GM15510 (cell line): ENCODE data around the gene BASP1.

ENCODE experiments used
- POLR2A ChIP-seq: IDR thresholded peaks from 3 replicates; pipeline ENCODE4 v1.6.1; 2011; ENCODE audit warnings: borderline replicate concordance; ENCODE audit not compliant: insufficient read length; ENCODE audit errors: extremely low read depth

BASP1 gene, protein sequence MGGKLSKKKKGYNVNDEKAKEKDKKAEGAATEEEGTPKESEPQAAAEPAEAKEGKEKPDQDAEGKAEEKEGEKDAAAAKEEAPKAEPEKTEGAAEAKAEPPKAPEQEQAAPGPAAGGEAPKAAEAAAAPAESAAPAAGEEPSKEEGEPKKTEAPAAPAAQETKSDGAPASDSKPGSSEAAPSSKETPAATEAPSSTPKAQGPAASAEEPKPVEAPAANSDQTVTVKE

GRCh38 chr5:17217493-17218352, at the start of gene BASP1:
Gene BASP1 (plus strand): TSS chr5:17217631. CDS start chr5:17275217, 57,586 bp downstream.
- peak; percentile 87 for TF ChIP-seq POLR2A

- TF ChIP-seq POLR2A: no peak
Measured at GRCh38 chr5:17169507-17169906, 47.9 kb upstream of the BASP1 start.

DNA sequence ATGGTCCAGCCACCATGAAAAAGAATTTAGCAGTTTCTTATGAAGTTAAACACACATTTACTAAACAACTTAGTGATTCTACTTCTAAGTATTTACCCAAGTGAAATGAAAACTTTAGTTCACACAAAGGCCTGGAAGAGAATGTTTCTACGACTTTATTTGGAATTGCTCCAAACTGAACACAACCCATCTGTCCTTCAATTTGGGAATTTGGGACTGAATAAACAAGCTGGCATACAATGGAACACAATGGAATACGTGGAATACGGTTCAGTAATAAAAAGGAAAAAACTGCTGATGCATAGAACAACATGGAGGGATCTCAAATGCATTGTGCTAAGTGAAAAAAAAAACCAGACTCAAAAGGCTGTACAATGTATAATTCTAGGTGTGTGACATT, 44.6 kb upstream of the BASP1 start:
- no peak for TF ChIP-seq POLR2A

DNA sequence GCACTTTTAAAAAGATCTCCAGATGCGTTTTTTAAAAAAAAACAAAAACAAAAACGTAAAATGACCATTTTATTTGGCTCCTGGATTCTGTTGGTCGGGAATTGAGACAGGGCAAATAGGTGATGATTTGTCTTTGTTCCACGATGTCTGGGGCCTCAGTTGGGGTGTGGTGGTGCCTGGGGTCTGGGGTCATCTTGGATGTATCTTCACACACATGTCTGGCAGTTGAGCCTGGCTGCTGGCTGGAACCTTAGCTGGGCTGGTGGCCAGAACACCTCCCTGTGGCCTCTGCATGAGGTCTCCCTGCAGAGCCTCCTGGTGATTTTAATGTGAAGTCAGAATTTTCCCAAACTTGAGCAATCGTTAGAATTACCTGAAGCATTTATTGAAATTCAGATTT, 42.5 kb upstream of the BASP1 start:
- no peak for TF ChIP-seq POLR2A

GRCh38 chr5:17177501-17178372, 39.7 kb upstream of the BASP1 start:
- no peak for TF ChIP-seq POLR2A

- TF ChIP-seq POLR2A: no peak
Measured at GRCh38 chr5:17178373-17178675, 39.1 kb upstream of the BASP1 start.

GRCh38 chr5:17180330-17180843, 37.0 kb upstream of the BASP1 start:
- no peak for TF ChIP-seq POLR2A

DNA sequence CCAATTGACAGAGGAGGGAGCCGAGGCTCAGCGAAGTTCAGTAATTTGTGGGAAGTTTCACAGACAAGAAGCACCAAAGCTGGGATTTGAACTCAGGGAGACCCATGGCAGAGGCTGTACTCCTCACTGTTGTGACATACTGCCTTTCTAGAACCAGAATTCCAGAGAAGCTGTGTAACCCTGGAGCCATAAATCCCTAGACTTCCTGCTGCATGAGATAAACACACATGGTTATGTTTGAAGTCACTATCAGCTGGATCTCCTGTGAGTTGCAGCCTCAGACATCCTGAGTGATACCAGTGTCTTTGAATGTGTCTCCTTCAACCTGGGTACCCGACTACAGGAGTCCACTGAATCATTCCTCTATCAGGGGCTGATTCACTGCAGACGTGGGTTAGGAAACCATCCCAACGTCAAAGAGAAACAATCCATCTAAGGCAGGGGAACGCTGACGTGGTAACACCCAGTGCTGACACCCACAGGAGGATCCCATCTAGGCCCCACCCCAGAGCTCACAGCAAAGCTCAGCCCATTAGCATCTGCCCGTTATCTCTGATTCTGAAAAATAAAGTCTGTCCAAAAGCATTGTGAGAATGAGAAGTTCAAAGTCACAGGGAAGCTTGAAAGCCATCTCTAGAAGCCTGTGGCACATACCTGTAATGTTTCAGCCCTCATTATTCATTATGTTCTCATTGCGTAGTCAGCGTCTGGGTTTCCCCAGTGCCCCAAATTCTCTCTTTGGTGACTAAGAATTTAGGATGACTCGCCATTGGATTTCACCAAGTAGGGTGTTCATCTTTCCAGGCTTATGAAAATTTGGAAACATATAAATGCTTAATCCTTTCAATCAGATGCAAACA, 36.3 kb upstream of the BASP1 start:
- no peak for TF ChIP-seq POLR2A

- no peak for TF ChIP-seq POLR2A
Measured at GRCh38 chr5:17182494-17182893, 34.9 kb upstream of the BASP1 start.

GRCh38 chr5:17182981-17183380, 34.5 kb upstream of the BASP1 start:
- TF ChIP-seq POLR2A: no peak

- no peak for TF ChIP-seq POLR2A
Measured at GRCh38 chr5:17183831-17184230, 33.6 kb upstream of the BASP1 start.

DNA sequence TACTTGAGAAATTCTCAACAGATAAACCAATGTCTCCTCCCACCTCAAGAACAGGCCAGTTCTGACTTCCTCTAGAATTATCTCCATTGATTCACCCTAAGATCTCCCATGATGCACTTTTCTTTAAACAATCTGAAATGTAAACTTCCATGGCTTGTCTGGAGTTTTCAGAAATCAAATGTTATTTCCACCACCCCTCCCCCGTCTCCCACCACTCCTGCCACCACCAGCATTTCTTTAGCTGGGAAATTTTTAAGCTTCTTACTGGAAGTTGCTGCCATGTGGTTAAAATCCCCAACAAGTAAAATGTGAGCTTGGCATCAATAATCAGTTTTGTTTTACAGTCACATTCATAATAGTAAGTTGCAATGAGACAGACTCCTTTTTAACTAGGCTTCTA, 32.8 kb upstream of the BASP1 start:
- TF ChIP-seq POLR2A: no peak

GRCh38 chr5:17185349-17185748, 32.1 kb upstream of the BASP1 start:
- TF ChIP-seq POLR2A: no peak

GRCh38 chr5:17185773-17186172, 31.7 kb upstream of the BASP1 start:
- no peak for TF ChIP-seq POLR2A
